Measurements from ENCODE around the gene SERHL2. TPM values are rescaled to one million over a fixed set of nuclear protein-coding genes. Genes with fewer than 3 reads are reported as not detected.
A peak's percentile ranks its signal among the peaks of the same experiment; 100 is the strongest.
"Not testable (repeated sequence)": the region's sequence is repeated elsewhere in the genome, so short reads cannot be mapped to it uniquely, and the experiment has no call there.

The SERHL2 gene
- total RNA-seq, 1 experiment from 2014 or later: 1.0 TPM

GRCh38 chr22:42515896-42516295, 37.9 kb upstream of the SERHL2 start:
- no peak overlapping the region for H4K91ac ChIP-seq (ENCODE audit: insufficient read length, low read depth, low read length)
- H4K20me1 ChIP-seq (ENCODE audit: control insufficient read depth, insufficient read depth, insufficient read length): no peaks in the 10 kb centered on the region
- Mint-ChIP-seq H3K36me3 (ENCODE audit: insufficient read depth in 1 of 3, low read depth in 3 of 3) (peaks cover 24 to 51% (median 43%) of the 10 kb centered on the region in 3 experiments), H3K27me3 (ENCODE audit: low read depth) (peaks cover 4% of the 10 kb centered on the region; the same call in 1 of the 2 replicates), H3K27ac (no peak overlapping the region; a peak in 2 of 7 replicates), H3K9me3 (no peaks in the 10 kb centered on the region), H3K4me3 (no peak overlapping the region), H3K4me1 (peaks cover 12 to 25% of the 10 kb centered on the region in 2 experiments)
- H2AK5ac ChIP-seq (ENCODE audit: insufficient read length, low read length): no peak overlapping the region
- H3K18ac ChIP-seq (ENCODE audit: insufficient read length, low read depth, low read length): no peak overlapping the region
- no peak overlapping the region for H2BK12ac ChIP-seq (ENCODE audit: insufficient read length, low read depth, low read length)
- no peak overlapping the region for H3K4ac ChIP-seq (ENCODE audit: low read depth, low read length)
- H3K27me3 ChIP-seq (ENCODE audit: insufficient read depth, low read length): no peaks in the 10 kb centered on the region
- no peaks in the 10 kb centered on the region; the same call in 1 of the 2 replicates for H3K79me2 ChIP-seq (ENCODE audit: insufficient read depth, low read length)
- no peak overlapping the region for H3K27ac ChIP-seq (ENCODE audit: insufficient read length, low read depth, low read length)
- no peaks in the 10 kb centered on the region for H3K23me2 ChIP-seq (ENCODE audit: insufficient read length, low read depth, low read length, poor library complexity, severe bottlenecking)
- H3T11ph ChIP-seq (ENCODE audit: low read length): no peak overlapping the region
- no peak overlapping the region for H3K9ac ChIP-seq (ENCODE audit: extremely low read depth, insufficient read length, low read length)
- peaks cover 3% of the 10 kb centered on the region for H3K79me1 ChIP-seq (ENCODE audit: insufficient read depth, low read depth, low read length, poor library complexity, severe bottlenecking)
- no peaks in the 10 kb centered on the region for H3K9me3 ChIP-seq (ENCODE audit: control insufficient read depth, low read depth, low read length)
- no peak overlapping the region for H2BK20ac ChIP-seq (ENCODE audit: low read depth, low read length, poor library complexity, severe bottlenecking)
- TF ChIP-seq CTCF (conservative IDR thresholded peaks at IDR 0.05): no peak
- DNase-seq: no peak
- no peak overlapping the region for H4K5ac ChIP-seq (ENCODE audit: insufficient read length, low read depth, low read length)
- H2BK15ac ChIP-seq (ENCODE audit: low read depth, low read length): no peak overlapping the region
- no peak overlapping the region for H3K56ac ChIP-seq (ENCODE audit: insufficient read length, low read depth, low read length)
- no peak overlapping the region for H2AFZ ChIP-seq (ENCODE audit: low read length)
- no peak overlapping the region for H2BK5ac ChIP-seq (ENCODE audit: insufficient read length, low read length)
- H3K4me1 ChIP-seq (ENCODE audit: insufficient read depth, low read length): no peaks in the 10 kb centered on the region
- no peak overlapping the region for H3K4me2 ChIP-seq (ENCODE audit: insufficient read depth, insufficient read length, low read length)
- WGBS (ENCODE audit: extremely low coverage, insufficient read length, low lambda C conversion rate): no CpG with 5 or more reads among the region's 14 CpGs
- no peak overlapping the region for H3K23ac ChIP-seq (ENCODE audit: insufficient read length, low read depth, low read length)
- H4K8ac ChIP-seq (replicated peaks; ENCODE audit: insufficient read length, low read depth, low read length): no peak overlapping the region
- H2BK120ac ChIP-seq (ENCODE audit: low read depth, low read length, poor library complexity, severe bottlenecking): no peak overlapping the region
- no peak overlapping the region for H3K14ac ChIP-seq (ENCODE audit: insufficient read depth, low read length)

- no CpG with 5 or more reads among the region's 7 CpGs for WGBS (ENCODE audit: extremely low coverage, insufficient read length, low lambda C conversion rate)
- not testable (repeated sequence) for H4K8ac ChIP-seq (replicated peaks; ENCODE audit: insufficient read length, low read depth, low read length); H3K23me2 ChIP-seq (ENCODE audit: insufficient read length, low read depth, low read length, poor library complexity, severe bottlenecking); H2BK5ac ChIP-seq (ENCODE audit: insufficient read length, low read length); H4K5ac ChIP-seq (ENCODE audit: insufficient read length, low read depth, low read length); H3K27me3 Mint-ChIP-seq (ENCODE audit: low read depth); H3K14ac ChIP-seq (ENCODE audit: insufficient read depth, low read length); H2BK120ac ChIP-seq (ENCODE audit: low read depth, low read length, poor library complexity, severe bottlenecking); H4K20me1 ChIP-seq (ENCODE audit: control insufficient read depth, insufficient read depth, insufficient read length); H3K4me1 ChIP-seq (ENCODE audit: insufficient read depth, low read length); H3K79me1 ChIP-seq (ENCODE audit: insufficient read depth, low read depth, low read length, poor library complexity, severe bottlenecking); H3K27me3 ChIP-seq (ENCODE audit: insufficient read depth, low read length); H2AK5ac ChIP-seq (ENCODE audit: insufficient read length, low read length); H3K56ac ChIP-seq (ENCODE audit: insufficient read length, low read depth, low read length); H3K4me2 ChIP-seq (ENCODE audit: insufficient read depth, insufficient read length, low read length); H2BK20ac ChIP-seq (ENCODE audit: low read depth, low read length, poor library complexity, severe bottlenecking); DNase-seq; H3T11ph ChIP-seq (ENCODE audit: low read length); H3K23ac ChIP-seq (ENCODE audit: insufficient read length, low read depth, low read length); H2AFZ ChIP-seq (ENCODE audit: low read length); H3K9me3 Mint-ChIP-seq; H3K27ac ChIP-seq (ENCODE audit: insufficient read length, low read depth, low read length); H2BK15ac ChIP-seq (ENCODE audit: low read depth, low read length); H2BK12ac ChIP-seq (ENCODE audit: insufficient read length, low read depth, low read length); H3K9me3 ChIP-seq (ENCODE audit: control insufficient read depth, low read depth, low read length); H4K91ac ChIP-seq (ENCODE audit: insufficient read length, low read depth, low read length); H3K4ac ChIP-seq (ENCODE audit: low read depth, low read length); H3K18ac ChIP-seq (ENCODE audit: insufficient read length, low read depth, low read length); H3K9ac ChIP-seq (ENCODE audit: extremely low read depth, insufficient read length, low read length); H3K79me2 ChIP-seq (ENCODE audit: insufficient read depth, low read length)
- Mint-ChIP-seq H3K4me1 (peaks cover 12 to 22% of the 10 kb centered on the region in 2 experiments), H3K27ac (peak overlapping the region in 1 of 3 experiments; percentile 28; a peak in 1 of 7 replicates), H3K36me3 (ENCODE audit: insufficient read depth in 1 of 3, low read depth in 3 of 3) (peaks cover 21 to 40% (median 38%) of the 10 kb centered on the region in 3 experiments), H3K4me3 (peak overlapping the region in 1 of 2 experiments; percentile 70; a peak in 1 of 5 replicates)
Measured at GRCh38 chr22:42517103-42517502, 36.7 kb upstream of the SERHL2 start.
